22Rv1 (cell line): Measurements from ENCODE around the gene XCL1.

ENCODE experiments used
- H3K27ac ChIP-seq: fragments of 450-650 bp; 2 replicates; pipeline ENCODE4 v1.5.1; 2017
- ZFX ChIP-seq: fragments of 450-650 bp; IDR thresholded peaks from 2 replicates; pipeline ENCODE4 v1.6.1; 2017; ENCODE audit warnings: antibody characterized with exemption, borderline replicate concordance
- TF ChIP-seq, protein P1 (sequence below): fragments of 450-650 bp; IDR thresholded peaks from 2 replicates; pipeline ENCODE4 v1.5.1; 2017; ENCODE audit warnings: mild to moderate bottlenecking

Gene XCL1

DNA sequence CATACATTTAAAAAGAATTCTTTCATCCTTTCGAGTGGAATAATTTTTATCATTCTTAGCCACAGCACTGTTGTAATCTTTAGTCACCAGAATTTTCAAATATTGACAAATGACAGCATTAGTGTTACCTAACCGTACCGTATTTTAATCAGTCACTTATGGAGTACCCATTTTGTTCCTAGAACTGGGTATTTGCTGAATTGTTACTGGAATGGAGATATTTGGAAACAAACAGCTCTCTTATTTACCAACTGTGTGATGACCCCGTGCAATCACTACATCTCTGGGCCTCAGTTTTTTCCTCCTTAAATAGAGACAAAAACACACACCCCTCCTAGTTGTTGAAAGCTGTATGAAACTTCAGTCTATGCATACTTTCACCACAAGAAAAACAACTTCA is 24.7 kb upstream of the XCL1 start:
- TF ChIP-seq, protein P1, sequence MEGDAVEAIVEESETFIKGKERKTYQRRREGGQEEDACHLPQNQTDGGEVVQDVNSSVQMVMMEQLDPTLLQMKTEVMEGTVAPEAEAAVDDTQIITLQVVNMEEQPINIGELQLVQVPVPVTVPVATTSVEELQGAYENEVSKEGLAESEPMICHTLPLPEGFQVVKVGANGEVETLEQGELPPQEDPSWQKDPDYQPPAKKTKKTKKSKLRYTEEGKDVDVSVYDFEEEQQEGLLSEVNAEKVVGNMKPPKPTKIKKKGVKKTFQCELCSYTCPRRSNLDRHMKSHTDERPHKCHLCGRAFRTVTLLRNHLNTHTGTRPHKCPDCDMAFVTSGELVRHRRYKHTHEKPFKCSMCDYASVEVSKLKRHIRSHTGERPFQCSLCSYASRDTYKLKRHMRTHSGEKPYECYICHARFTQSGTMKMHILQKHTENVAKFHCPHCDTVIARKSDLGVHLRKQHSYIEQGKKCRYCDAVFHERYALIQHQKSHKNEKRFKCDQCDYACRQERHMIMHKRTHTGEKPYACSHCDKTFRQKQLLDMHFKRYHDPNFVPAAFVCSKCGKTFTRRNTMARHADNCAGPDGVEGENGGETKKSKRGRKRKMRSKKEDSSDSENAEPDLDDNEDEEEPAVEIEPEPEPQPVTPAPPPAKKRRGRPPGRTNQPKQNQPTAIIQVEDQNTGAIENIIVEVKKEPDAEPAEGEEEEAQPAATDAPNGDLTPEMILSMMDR, result no peak
- no peak for TF ChIP-seq ZFX
- H3K27ac ChIP-seq, result no peak overlapping the region

DNA sequence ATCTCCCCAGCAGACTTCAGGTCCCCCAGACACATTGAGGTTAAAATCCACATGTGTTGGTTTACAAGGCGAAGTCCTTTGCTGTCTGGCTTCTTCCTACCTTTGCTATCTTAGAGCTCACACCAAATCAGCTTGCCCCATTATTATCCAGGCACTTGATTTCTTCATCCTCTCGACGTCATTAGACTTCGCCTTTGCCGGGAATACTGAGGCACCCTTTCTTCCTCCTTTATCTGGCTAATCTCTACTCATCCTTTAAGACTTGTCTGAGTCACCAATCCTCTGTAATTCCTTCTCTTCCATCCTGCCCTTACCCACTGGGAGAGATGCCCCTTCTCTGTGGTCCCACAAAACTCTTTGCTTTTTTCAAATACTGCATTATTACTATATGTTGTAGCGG is 23.4 kb upstream of the XCL1 start:
- H3K27ac ChIP-seq, result no peak overlapping the region
- TF ChIP-seq, protein P1, result no peak
- no peak for TF ChIP-seq ZFX

DNA sequence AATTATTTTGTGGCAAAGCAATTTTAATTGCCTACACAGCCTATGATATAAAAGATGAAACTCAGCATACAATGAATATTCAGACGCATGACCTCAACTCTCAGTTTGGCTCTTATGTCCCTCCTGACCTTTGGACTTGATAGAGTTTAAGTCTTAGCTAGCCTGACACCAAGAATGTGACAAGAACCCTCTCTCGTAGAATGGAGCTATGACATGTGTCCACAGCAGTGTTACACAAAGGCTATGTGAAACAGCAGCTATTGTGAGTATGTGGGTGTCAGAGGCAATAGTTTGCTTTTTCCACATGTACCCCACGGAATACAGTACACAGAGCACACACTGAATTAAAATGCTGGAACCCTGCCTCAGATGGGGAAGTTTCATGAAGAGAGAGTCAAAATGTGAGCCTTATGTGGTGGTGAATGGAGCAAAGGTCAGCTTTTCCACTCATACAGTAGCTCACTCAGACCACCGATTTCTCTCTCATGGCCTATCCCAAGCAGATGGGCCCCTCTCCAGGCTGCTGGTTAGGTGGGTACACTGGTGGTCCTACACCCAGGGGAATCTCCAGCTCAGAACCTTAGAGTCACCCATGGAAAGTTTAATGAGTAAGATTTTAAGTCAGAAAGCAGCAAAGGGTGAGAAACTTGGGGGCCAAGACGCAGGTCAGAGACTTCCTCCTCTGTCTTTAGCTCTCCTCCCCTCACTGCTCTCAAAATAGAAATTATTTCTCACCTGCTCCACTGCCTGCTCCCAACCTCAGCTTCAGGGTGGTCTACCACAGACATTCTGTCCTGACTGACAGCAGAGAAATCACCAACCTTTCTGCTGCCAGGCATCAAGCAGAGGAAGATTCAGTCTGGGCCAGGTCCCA is 22.5 kb upstream of the XCL1 start:
- TF ChIP-seq, protein P1, result no peak
- TF ChIP-seq ZFX, result no peak
- no peak overlapping the region for H3K27ac ChIP-seq

DNA sequence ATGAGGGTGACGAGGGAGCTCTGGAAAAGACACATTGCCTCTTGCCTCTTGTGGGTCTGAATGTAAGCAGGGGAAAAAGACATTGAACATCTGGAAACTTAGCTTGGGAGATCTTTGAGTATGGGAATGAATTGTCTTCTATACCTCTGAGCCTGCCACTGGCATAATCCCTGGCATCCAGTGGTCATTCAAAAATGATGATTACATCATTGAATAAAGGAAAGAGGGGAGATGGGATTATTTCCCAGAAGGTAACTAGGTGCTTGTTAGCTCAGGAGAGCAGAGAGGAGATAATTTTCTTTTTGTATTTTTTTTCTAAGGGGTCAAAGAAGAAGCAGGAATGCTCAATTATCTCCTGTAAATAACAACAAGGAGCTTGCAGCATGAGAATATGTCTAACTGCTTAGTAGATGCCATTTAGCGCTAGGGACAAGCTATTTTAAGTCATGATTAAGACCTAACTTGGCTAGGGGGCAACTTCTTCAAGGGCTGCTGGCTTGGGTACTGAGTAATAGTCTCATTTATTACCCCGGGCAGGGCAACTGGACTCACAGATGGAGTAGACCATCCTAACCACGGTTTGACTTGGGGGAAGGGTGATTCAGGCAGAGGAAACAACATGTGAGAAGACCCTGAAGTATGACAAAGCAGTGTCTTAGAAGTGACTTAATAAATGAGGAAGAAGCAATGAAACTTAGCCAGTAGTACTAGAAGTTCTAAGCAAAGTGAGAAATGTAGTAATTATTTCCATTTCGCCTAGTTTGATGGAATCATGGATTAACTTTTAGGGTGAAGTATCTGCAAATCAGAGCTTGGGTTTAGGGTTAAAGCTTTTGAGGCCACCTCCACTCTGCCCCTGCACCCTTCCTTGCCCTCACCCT is 21.6 kb upstream of the XCL1 start:
- no peak for TF ChIP-seq ZFX
- TF ChIP-seq, protein P1, result no peak
- no peak overlapping the region for H3K27ac ChIP-seq

DNA sequence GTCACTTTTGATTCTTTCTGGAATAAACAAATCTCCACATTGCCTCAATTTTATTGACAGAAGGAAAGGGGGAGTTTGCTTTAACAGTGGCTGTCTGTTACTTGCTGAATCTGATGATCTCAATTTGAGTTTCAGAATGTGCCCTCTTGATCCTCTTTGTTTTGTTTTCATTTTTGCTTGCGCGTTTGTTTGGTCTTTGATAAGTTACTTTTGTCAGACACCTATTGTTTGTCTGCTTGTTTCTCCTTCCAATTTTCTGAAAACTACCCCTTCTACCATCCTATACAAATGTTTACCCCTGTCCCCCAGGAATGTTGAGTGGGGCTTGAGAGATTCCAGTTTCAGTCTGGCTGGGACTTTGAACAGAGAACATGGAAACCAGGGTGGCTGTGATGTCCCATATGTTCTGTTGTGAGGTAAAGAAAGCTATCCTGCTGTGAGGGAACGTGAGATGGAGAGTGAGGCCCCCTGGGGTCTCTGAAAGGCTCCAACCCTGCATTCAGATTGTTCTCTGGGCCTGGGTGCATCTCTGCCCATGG is 20.8 kb upstream of the XCL1 start:
- TF ChIP-seq, protein P1, result no peak
- TF ChIP-seq ZFX, result no peak
- H3K27ac ChIP-seq, result no peak overlapping the region

DNA sequence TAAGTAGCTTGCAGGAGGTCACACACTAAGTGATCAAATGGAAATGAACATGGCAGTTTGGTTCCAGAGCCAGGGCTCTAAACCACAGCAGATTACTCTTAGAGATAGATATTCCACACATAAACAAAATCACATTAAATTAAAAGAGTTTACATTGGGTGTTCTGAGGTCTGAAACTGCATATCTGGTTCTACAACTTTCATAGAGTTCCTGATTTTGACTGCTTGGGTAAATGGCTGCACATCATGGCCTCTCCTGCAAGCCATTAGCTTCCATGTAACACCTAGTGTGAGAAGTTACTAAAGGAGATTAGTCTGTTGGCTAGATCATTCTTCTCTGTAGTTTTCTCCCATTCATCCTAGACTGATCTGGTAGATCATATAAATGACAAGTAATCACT is 19.8 kb upstream of the XCL1 start:
- TF ChIP-seq ZFX, result no peak
- TF ChIP-seq, protein P1, result no peak
- H3K27ac ChIP-seq, result no peak overlapping the region
